Neural cell (in vitro differentiated cells): ENCODE results near the gene CEP72. TPM values are rescaled to one million over a fixed set of nuclear protein-coding genes. Genes with fewer than 3 reads are reported as not detected.

ENCODE experiments used
- H2AFZ ChIP-seq: fragments of 200-600, 300-800 bp; sonication (generic), shearing (Covaris generic); 2 replicates; pipeline ENCODE4 v1.6.0; 2014; ENCODE audit warnings: low read depth, mild to moderate bottlenecking, antibody characterized with exemption, low read length, moderate library complexity
- H3F3A ChIP-seq: fragments of 200-600 bp; shearing (Covaris generic); 2 replicates; pipeline ENCODE4 v1.6.1; 2016; ENCODE audit warnings: mild to moderate bottlenecking, moderate library complexity, mixed read lengths, antibody characterized with exemption, low read length; ENCODE audit not compliant: insufficient read depth, poor library complexity, severe bottlenecking
- H3K27ac ChIP-seq: fragments of 200-600, 300-800 bp; sonication (generic), shearing (Covaris generic); 2 replicates; pipeline ENCODE4 v1.5.1; 2014; ENCODE audit warnings: mild to moderate bottlenecking, low read length, moderate library complexity
- H3K27me3 ChIP-seq: fragments of 300-800, 200-600 bp; sonication (generic), shearing (Covaris generic); 2 replicates; pipeline ENCODE4 v1.6.0; 2014; ENCODE audit warnings: mild to moderate bottlenecking, low read depth, low read length, moderate library complexity; ENCODE audit not compliant: insufficient read depth
- H3K36me3 ChIP-seq: fragments of 300-800, 200-600 bp; sonication (generic), shearing (Covaris generic); 2 replicates; pipeline ENCODE4 v1.5.1; 2014; ENCODE audit warnings: mild to moderate bottlenecking, antibody characterized with exemption, low read length, moderate library complexity; ENCODE audit not compliant: insufficient read depth
- H3K4me2 ChIP-seq: fragments of 300-800, 200-600 bp; sonication (generic), shearing (Covaris generic); 2 replicates; pipeline ENCODE4 v1.6.0; 2014; ENCODE audit warnings: mild to moderate bottlenecking, low read length
- H3K4me3 ChIP-seq: fragments of 300-800, 200-600 bp; sonication (generic), shearing (Covaris generic); 2 replicates; pipeline ENCODE4 v1.5.1; 2014; ENCODE audit warnings: mild to moderate bottlenecking, low read length, moderate library complexity
- H3K79me2 ChIP-seq: fragments of 200-600 bp; shearing (Covaris generic); replicated peaks from 2 replicates; pipeline ENCODE4 v1.6.0; 2014; ENCODE audit warnings: mild to moderate bottlenecking, low read length, moderate library complexity; ENCODE audit not compliant: insufficient read depth
- H3K9ac ChIP-seq: fragments of 300-800, 200-600 bp; sonication (generic), shearing (Covaris generic); 2 replicates; pipeline ENCODE4 v1.6.1; 2016; ENCODE audit warnings: mild to moderate bottlenecking, low read length, mixed read lengths
- H3K9me2 ChIP-seq: fragments of 200-600 bp; shearing (Covaris generic); 2 replicates; pipeline ENCODE4 v1.6.1; 2016; ENCODE audit warnings: mild to moderate bottlenecking, low read length, mixed read lengths; ENCODE audit not compliant: insufficient read depth
- H3K9me3 ChIP-seq: fragments of 200-600, 300-800 bp; sonication (generic), shearing (Covaris generic); 2 replicates; pipeline ENCODE4 v1.6.1; 2016; ENCODE audit warnings: mild to moderate bottlenecking, mixed run types, low read length, moderate library complexity, mixed read lengths
- H4K20me1 ChIP-seq: fragments of 200-600 bp; shearing (Covaris generic); 2 replicates; pipeline ENCODE4 v1.6.1; 2016; ENCODE audit warnings: mild to moderate bottlenecking, mixed run types; ENCODE audit not compliant: insufficient read depth
- CTCF ChIP-seq: fragments of 450-650 bp; IDR thresholded peaks from 2 replicates; pipeline ENCODE4 v1.5.1; 2014; ENCODE audit warnings: antibody characterized with exemption, mild to moderate bottlenecking, moderate library complexity; ENCODE audit not compliant: poor library complexity, severe bottlenecking
- EP300 ChIP-seq: fragments of 450-650 bp; conservative IDR thresholded peaks from 2 replicates; pipeline ENCODE4 v1.6.1; 2014; ENCODE audit warnings: antibody characterized with exemption, mild to moderate bottlenecking, moderate library complexity; ENCODE audit not compliant: poor library complexity, severe bottlenecking
- EZH2 ChIP-seq: fragments of 200-600, 300-800 bp; shearing (Covaris generic), sonication (generic); IDR thresholded peaks from 2 replicates; pipeline ENCODE4 v1.6.1; 2014; ENCODE audit warnings: antibody characterized with exemption, low read length, borderline replicate concordance, mild to moderate bottlenecking; ENCODE audit not compliant: insufficient read depth, poor library complexity, severe bottlenecking
- MXI1 ChIP-seq: fragments of 450-650 bp; conservative IDR thresholded peaks from 2 replicates; pipeline ENCODE4 v1.6.1; 2014; ENCODE audit warnings: antibody characterized with exemption, mild to moderate bottlenecking; ENCODE audit not compliant: poor library complexity, severe bottlenecking
- POLR2AphosphoS5 ChIP-seq: IDR thresholded peaks from 2 replicates; pipeline ENCODE4 v1.6.1; 2012
- RAD21 ChIP-seq: fragments of 450-650 bp; conservative IDR thresholded peaks from 2 replicates; pipeline ENCODE4 v1.6.1; 2014; ENCODE audit warnings: antibody characterized with exemption, mild to moderate bottlenecking, moderate library complexity
- SMC3 ChIP-seq: fragments of 450-650 bp; conservative IDR thresholded peaks from 2 replicates; pipeline ENCODE4 v1.6.1; 2014; ENCODE audit warnings: antibody characterized with exemption, mild to moderate bottlenecking, moderate library complexity; ENCODE audit not compliant: poor library complexity
- TAF1 ChIP-seq: IDR thresholded peaks from 2 replicates; pipeline ENCODE4 v1.6.1; 2012; ENCODE audit warnings: low read depth
- polyA plus RNA-seq: library from polyadenylated mRNA; depleted of rRNA; stranded (reverse); fragments of >200 nt; gene quantifications from 2 replicates; pipeline ENCODE4 v1.2.3, GENCODE V29; 2014
- TF ChIP-seq, protein P1 (sequence below): IDR thresholded peaks from 2 replicates; pipeline ENCODE4 v1.6.1; 2012; ENCODE audit warnings: borderline replicate concordance

The CEP72 gene
- polyA plus RNA-seq, 1 donor from 2014 or later: 5.9 TPM

GRCh38 chr5:666816-667498 is 54.8 kb downstream of the CEP72 start:
- no peaks in the 10 kb centered on the region for H3K9me2 ChIP-seq
- no peak overlapping the region for H3K9ac ChIP-seq
- H3K4me3 ChIP-seq: no peak overlapping the region
- H3K27ac ChIP-seq: no peak overlapping the region
- H3K27me3 ChIP-seq: no peaks in the 10 kb centered on the region
- H3K4me2 ChIP-seq: no peak overlapping the region
- H4K20me1 ChIP-seq: no peaks in the 10 kb centered on the region
- H3K9me3 ChIP-seq: no peaks in the 10 kb centered on the region
- H3F3A ChIP-seq: no peaks in the 10 kb centered on the region
- no peaks in the 10 kb centered on the region for H3K36me3 ChIP-seq
- no peak overlapping the region for H2AFZ ChIP-seq
- no peak for TF ChIP-seq SMC3
- TF ChIP-seq EP300: no peak
- no peak for TF ChIP-seq MXI1
- no peak for TF ChIP-seq POLR2AphosphoS5
- TF ChIP-seq TAF1: no peak
- TF ChIP-seq, protein P1, sequence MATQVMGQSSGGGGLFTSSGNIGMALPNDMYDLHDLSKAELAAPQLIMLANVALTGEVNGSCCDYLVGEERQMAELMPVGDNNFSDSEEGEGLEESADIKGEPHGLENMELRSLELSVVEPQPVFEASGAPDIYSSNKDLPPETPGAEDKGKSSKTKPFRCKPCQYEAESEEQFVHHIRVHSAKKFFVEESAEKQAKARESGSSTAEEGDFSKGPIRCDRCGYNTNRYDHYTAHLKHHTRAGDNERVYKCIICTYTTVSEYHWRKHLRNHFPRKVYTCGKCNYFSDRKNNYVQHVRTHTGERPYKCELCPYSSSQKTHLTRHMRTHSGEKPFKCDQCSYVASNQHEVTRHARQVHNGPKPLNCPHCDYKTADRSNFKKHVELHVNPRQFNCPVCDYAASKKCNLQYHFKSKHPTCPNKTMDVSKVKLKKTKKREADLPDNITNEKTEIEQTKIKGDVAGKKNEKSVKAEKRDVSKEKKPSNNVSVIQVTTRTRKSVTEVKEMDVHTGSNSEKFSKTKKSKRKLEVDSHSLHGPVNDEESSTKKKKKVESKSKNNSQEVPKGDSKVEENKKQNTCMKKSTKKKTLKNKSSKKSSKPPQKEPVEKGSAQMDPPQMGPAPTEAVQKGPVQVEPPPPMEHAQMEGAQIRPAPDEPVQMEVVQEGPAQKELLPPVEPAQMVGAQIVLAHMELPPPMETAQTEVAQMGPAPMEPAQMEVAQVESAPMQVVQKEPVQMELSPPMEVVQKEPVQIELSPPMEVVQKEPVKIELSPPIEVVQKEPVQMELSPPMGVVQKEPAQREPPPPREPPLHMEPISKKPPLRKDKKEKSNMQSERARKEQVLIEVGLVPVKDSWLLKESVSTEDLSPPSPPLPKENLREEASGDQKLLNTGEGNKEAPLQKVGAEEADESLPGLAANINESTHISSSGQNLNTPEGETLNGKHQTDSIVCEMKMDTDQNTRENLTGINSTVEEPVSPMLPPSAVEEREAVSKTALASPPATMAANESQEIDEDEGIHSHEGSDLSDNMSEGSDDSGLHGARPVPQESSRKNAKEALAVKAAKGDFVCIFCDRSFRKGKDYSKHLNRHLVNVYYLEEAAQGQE: no peak
- TF ChIP-seq EZH2: no peak
- H3K79me2 ChIP-seq: no peaks in the 10 kb centered on the region

DNA sequence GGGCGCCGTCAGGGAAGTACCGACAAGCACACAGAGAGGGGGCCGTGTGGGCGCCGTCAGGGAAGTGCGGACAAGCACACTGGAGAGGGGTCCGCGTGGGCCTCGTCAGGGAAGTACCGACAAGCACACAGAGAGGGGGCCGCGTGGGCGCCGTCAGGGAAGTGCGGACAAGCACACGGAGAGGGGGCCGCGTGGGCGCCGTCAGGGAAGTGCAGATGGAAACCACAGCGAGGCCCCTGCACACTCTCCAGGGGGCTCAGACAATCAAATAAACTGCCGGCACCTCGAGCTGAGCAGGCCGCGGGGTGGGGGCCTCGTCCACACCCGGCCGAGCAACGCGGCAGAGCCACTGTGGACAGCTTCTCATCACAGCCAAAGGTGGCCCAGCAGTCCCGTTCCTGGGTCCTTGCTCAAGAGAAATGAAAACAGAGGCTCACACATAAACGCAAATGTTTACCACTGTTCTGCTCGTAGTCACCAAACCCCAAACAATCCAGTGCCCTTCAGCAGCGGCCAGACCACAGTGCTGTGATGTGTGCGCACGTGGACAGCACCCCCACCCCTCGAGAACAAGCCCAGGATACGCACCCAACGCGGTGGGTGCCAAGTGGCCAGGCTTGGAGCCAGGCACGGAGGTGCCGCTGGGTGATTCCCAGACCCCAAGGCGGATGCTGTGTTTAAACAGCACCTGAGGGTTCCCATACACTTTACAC is 56.3 kb downstream of the CEP72 start:
- H3K4me3 ChIP-seq: no peak overlapping the region
- H3K79me2 ChIP-seq: no peaks in the 10 kb centered on the region
- H3K9me2 ChIP-seq: no peaks in the 10 kb centered on the region

More for the DNA sequence above, 56.3 kb downstream of the CEP72 start:
- no peaks in the 10 kb centered on the region for H3F3A ChIP-seq
- no peak overlapping the region for H3K9ac ChIP-seq
- no peak for TF ChIP-seq CTCF
- no peak for TF ChIP-seq SMC3
- no peak for TF ChIP-seq MXI1
- no peak for TF ChIP-seq POLR2AphosphoS5
- TF ChIP-seq EZH2: no peak
- TF ChIP-seq EP300: no peak
- no peak for TF ChIP-seq RAD21
- no peak for TF ChIP-seq TAF1
- TF ChIP-seq, protein P1: no peak
- no peak overlapping the region for H3K27ac ChIP-seq
- H3K27me3 ChIP-seq: no peaks in the 10 kb centered on the region
- no peak overlapping the region for H3K4me2 ChIP-seq
- H2AFZ ChIP-seq: no peak overlapping the region
- no peaks in the 10 kb centered on the region for H3K9me3 ChIP-seq
- H4K20me1 ChIP-seq: no peaks in the 10 kb centered on the region
- H3K36me3 ChIP-seq: no peaks in the 10 kb centered on the region
